ENCODE measurements around the gene PTGDS.

DNA sequence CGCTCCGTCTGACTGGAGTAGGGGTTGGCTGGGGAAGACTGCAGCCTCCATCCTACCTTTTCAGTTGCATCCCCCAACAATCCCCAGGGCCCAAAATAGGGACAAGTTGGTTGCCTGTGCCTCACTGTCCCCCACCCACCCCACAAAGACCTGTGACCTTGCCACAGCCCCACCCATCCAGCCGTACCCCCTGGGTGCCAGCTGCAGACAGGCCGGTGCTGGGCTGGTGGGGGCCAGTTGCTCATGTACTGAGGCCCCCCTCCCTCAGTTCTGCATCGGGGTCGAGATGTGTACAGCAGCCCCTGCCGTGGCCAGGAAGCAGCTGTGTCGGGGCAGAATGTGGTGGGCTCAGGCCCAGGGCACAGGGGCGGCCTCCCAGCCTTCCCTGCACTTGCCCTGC, 5.9 kb downstream of the PTGDS start:
- TF ChIP-seq, protein P1, sequence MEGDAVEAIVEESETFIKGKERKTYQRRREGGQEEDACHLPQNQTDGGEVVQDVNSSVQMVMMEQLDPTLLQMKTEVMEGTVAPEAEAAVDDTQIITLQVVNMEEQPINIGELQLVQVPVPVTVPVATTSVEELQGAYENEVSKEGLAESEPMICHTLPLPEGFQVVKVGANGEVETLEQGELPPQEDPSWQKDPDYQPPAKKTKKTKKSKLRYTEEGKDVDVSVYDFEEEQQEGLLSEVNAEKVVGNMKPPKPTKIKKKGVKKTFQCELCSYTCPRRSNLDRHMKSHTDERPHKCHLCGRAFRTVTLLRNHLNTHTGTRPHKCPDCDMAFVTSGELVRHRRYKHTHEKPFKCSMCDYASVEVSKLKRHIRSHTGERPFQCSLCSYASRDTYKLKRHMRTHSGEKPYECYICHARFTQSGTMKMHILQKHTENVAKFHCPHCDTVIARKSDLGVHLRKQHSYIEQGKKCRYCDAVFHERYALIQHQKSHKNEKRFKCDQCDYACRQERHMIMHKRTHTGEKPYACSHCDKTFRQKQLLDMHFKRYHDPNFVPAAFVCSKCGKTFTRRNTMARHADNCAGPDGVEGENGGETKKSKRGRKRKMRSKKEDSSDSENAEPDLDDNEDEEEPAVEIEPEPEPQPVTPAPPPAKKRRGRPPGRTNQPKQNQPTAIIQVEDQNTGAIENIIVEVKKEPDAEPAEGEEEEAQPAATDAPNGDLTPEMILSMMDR (IDR thresholded peaks at IDR 0.05) = no peak
- no peak for TF ChIP-seq EZH2 (IDR thresholded peaks at IDR 0.05; ENCODE audit: borderline replicate concordance, insufficient read depth, low read depth, low read length, poor library complexity, severe bottlenecking)

Measured in B cell (primary cell).